ENCODE measurements around the gene BRMS1L. TPM values are rescaled to one million over a fixed set of nuclear protein-coding genes. Genes with fewer than 3 reads are reported as not detected.

BRMS1L gene
- total and polyA plus RNA-seq, 2 donors (not counting 3 experiments of a cell fraction or from before 2014, with no cell fraction given) = 4.0 to 7.7 TPM

- DNase-seq (ENCODE audit: low read depth, low spot score) (no peak), FAIRE-seq (no peak)
- H3K36me3 ChIP-seq (ENCODE audit: control insufficient read depth in 2 of 2, extremely low read depth in 1 of 2, insufficient read depth in 2 of 2, low read length in 2 of 2) = no peaks in the 10 kb centered on the region
- dilution Hi-C loops (cut with MboI; ENCODE audit: extremely low pct_ligation_motif_present, low sequenced_read_pairs) (no loop called here), intact Hi-C loops (cut with micrococcal nuclease) (no loop called here)
- BruUV-seq (replicated peaks) = no TSS peak
- H4K20me1 ChIP-seq (replicated peaks; ENCODE audit: control insufficient read depth, extremely low read depth, insufficient read depth, low read length) = no peaks in the 10 kb centered on the region
- H3K4me2 ChIP-seq (ENCODE audit: insufficient read depth, low read length) = no peak overlapping the region
- H3K4me1 ChIP-seq (ENCODE audit: control insufficient read depth, extremely low read depth, insufficient read depth, low read length) = no peaks in the 10 kb centered on the region
- H3K9me3 ChIP-seq (replicated peaks; ENCODE audit: control insufficient read depth, insufficient read depth, low read length) = no peaks in the 10 kb centered on the region
- H3K27me3 ChIP-seq (ENCODE audit: control insufficient read depth in 2 of 2, insufficient read depth in 2 of 2, low read length in 2 of 2) = no peaks in the 10 kb centered on the region
- H3K79me2 ChIP-seq (ENCODE audit: control insufficient read depth, insufficient read depth, low read length) = no peaks in the 10 kb centered on the region
- no peak overlapping the region for H3K27ac ChIP-seq (ENCODE audit: insufficient read depth, low read depth, low read length)
- ChIA-PET CTCF (no interaction called here), POLR2A (no interaction called here)
- no peak overlapping the region for H2AFZ ChIP-seq (ENCODE audit: low read depth, low read length)
- no peak for TF ChIP-seq JUN (IDR thresholded peaks at IDR 0.05; ENCODE audit: borderline replicate concordance, insufficient read depth, insufficient read length, low read depth)
- TF ChIP-seq POLR2A (IDR thresholded peaks at IDR 0.05; ENCODE audit: low read depth, low read length) = no peak
- no peak for TF ChIP-seq EZH2 (IDR thresholded peaks at IDR 0.05; ENCODE audit: borderline replicate concordance, low read depth, low read length, severe bottlenecking)
- no peak for TF ChIP-seq FOS (IDR thresholded peaks at IDR 0.05; ENCODE audit: borderline replicate concordance, insufficient read depth, low read length)
- H3K9me1 ChIP-seq (replicated peaks; ENCODE audit: control insufficient read depth, extremely low read depth, insufficient read depth, low read length) = no peaks in the 10 kb centered on the region
- no peak overlapping the region for H3K9ac ChIP-seq (replicated peaks; ENCODE audit: extremely low read depth, insufficient read depth, low read length)
- H3K4me3 ChIP-seq (replicated peaks in 1 of 3; ENCODE audit: insufficient read depth in 1 of 3, low read depth in 1 of 3, low read length in 3 of 3) = no peak overlapping the region
Observed at GRCh38 chr14:35853225-35853624, 27.1 kb downstream of the BRMS1L start.

GRCh38 chr14:35854696-35855270 is 28.6 kb downstream of the BRMS1L start:
- no peaks in the 10 kb centered on the region for H3K27me3 ChIP-seq (ENCODE audit: control insufficient read depth in 2 of 2, insufficient read depth in 2 of 2, low read length in 2 of 2)
- no peak overlapping the region for H3K27ac ChIP-seq (ENCODE audit: insufficient read depth, low read depth, low read length)
- H3K9me1 ChIP-seq (replicated peaks; ENCODE audit: control insufficient read depth, extremely low read depth, insufficient read depth, low read length) = no peaks in the 10 kb centered on the region
- dilution Hi-C loops (cut with MboI; ENCODE audit: extremely low pct_ligation_motif_present, low sequenced_read_pairs) = no loop called here
- no peak overlapping the region for H3K9ac ChIP-seq (replicated peaks; ENCODE audit: extremely low read depth, insufficient read depth, low read length)
- intact Hi-C loops (cut with micrococcal nuclease) = no loop called here
- no peak overlapping the region for H2AFZ ChIP-seq (ENCODE audit: low read depth, low read length)
- H3K4me3 ChIP-seq (replicated peaks in 1 of 3; ENCODE audit: insufficient read depth in 1 of 3, low read depth in 1 of 3, low read length in 3 of 3) = no peak overlapping the region
- ChIA-PET CTCF (interaction anchor here (1.1 kb wide), 1 partner anchor 28 kb away, joined by 3 read pairs; no protein-coding TSS in a partner anchor), POLR2A (no interaction called here)
- BruUV-seq (replicated peaks) = no TSS peak
- H3K9me3 ChIP-seq (replicated peaks; ENCODE audit: control insufficient read depth, insufficient read depth, low read length) = no peaks in the 10 kb centered on the region
- H4K20me1 ChIP-seq (replicated peaks; ENCODE audit: control insufficient read depth, extremely low read depth, insufficient read depth, low read length) = no peaks in the 10 kb centered on the region
- no peak overlapping the region for H3K4me2 ChIP-seq (ENCODE audit: insufficient read depth, low read length)
- DNase-seq (ENCODE audit: low read depth, low spot score) (no peak), FAIRE-seq (no peak)
- no peaks in the 10 kb centered on the region for H3K36me3 ChIP-seq (ENCODE audit: control insufficient read depth in 2 of 2, extremely low read depth in 1 of 2, insufficient read depth in 2 of 2, low read length in 2 of 2)
- H3K79me2 ChIP-seq (ENCODE audit: control insufficient read depth, insufficient read depth, low read length) = no peaks in the 10 kb centered on the region
- no peaks in the 10 kb centered on the region for H3K4me1 ChIP-seq (ENCODE audit: control insufficient read depth, extremely low read depth, insufficient read depth, low read length)
- no peak for TF ChIP-seq MAX (IDR thresholded peaks at IDR 0.05; ENCODE audit: insufficient read depth, insufficient read length)
- TF ChIP-seq POLR2A (IDR thresholded peaks at IDR 0.05; ENCODE audit: low read depth, low read length) = no peak
- no peak for TF ChIP-seq EZH2 (IDR thresholded peaks at IDR 0.05; ENCODE audit: borderline replicate concordance, low read depth, low read length, severe bottlenecking)
- no peak for TF ChIP-seq GATA2 (IDR thresholded peaks at IDR 0.05; ENCODE audit: insufficient read depth, insufficient read length, low read depth, low read length)
- no peak for TF ChIP-seq MYC (IDR thresholded peaks at IDR 0.05; ENCODE audit: low read depth, low read length)
- no peak for TF ChIP-seq POLR2AphosphoS5 (IDR thresholded peaks at IDR 0.05; ENCODE audit: insufficient read depth, low read depth, low read length)
- TF ChIP-seq CTCF (IDR thresholded peaks at IDR 0.05; ENCODE audit: extremely low read depth in 1 of 2, insufficient read depth in 1 of 2, low read depth in 1 of 2, low read length in 2 of 2) = no peak
- TF ChIP-seq JUN (IDR thresholded peaks at IDR 0.05; ENCODE audit: borderline replicate concordance, insufficient read depth, insufficient read length, low read depth) = no peak
- no peak for TF ChIP-seq FOS (IDR thresholded peaks at IDR 0.05; ENCODE audit: borderline replicate concordance, insufficient read depth, low read length)

All from endothelial cell of umbilical vein (primary cell).